Activated CD4-positive, alpha-beta T cell treated with anti-CD3 and anti-CD28 coated beads, Interleukin-2, amount 50 U/mL, for 48 hours (primary cell): ENCODE measurements around the gene NR3C2.

ENCODE experiments used
- DNase-seq, 2 experiments: peaks; one replicate each; pipeline ENCODE4 v3.0.0-alpha.2; 2020

NR3C2 gene

DNA sequence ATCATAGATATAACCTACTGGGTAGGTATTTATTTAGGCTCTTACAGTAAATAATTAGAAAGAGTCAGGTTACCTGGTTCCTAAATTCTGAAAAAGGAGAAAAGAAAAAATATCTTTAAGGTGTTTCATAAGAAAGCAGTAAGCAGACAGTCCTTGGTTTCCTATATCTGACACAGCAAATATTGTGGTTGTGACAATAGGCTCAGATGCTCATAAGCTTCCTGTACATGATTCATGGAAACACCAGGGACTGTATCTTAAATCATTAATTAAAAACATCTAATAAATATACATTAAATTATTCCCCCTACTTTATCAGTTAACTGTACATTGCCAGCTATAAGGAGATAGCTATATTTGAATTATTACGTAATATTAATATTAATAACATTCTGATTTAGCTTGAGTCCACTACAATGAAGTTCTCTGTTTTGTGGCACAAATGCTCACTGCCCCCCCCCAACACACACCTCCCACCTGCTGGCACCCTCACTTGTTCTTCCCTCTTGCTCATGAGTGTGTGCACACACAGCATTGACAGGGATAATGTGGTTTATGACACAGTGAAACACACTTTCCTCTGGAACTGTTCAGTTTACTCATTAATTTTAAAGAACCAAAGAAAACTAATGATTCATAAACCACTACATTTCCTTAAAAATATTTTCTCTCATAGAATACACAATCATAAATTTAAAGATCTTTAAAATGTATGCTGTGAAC is 187.4 kb downstream of the NR3C2 start:
- no peak for DNase-seq

- no peak for DNase-seq
Measured at GRCh38 chr4:148253768-148254167, 188.4 kb downstream of the NR3C2 start.

GRCh38 chr4:148248824-148249223 is 193.4 kb downstream of the NR3C2 start:
- no peak for DNase-seq

- no peak for DNase-seq
Measured at GRCh38 chr4:148245015-148245414, 197.2 kb downstream of the NR3C2 start.

- no peak for DNase-seq
Measured at GRCh38 chr4:148243837-148244236, 198.4 kb downstream of the NR3C2 start.

GRCh38 chr4:148240241-148240640 is 202.0 kb downstream of the NR3C2 start:
- no peak for DNase-seq

- no peak for DNase-seq
Measured at GRCh38 chr4:148239494-148239985, 202.7 kb downstream of the NR3C2 start.

- no peak for DNase-seq
Measured at GRCh38 chr4:148238811-148239493, 203.3 kb downstream of the NR3C2 start.

- no peak for DNase-seq
Measured at GRCh38 chr4:148238086-148238485, 204.1 kb downstream of the NR3C2 start.

DNA sequence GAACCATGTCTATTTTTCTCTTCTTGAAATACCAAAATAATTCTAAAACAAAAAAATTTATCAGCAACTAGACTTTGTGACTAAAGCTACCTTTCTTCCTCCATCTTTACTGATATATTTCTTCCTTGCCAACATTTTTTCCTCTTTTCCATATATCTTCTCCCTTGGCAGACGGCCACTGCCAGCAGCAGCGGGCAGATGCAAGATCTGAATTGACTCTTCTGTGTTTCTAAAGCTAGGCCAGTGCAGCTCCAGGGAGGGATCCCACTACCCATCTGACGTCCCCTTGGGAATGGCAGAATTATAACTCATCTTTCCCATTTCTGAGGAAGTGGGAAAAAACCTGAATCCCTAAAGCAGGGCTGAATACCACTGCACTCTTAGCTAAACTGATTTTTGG is 206.4 kb downstream of the NR3C2 start:
- no peak for DNase-seq

GRCh38 chr4:148229798-148230197 is 212.4 kb downstream of the NR3C2 start:
- no peak for DNase-seq

DNA sequence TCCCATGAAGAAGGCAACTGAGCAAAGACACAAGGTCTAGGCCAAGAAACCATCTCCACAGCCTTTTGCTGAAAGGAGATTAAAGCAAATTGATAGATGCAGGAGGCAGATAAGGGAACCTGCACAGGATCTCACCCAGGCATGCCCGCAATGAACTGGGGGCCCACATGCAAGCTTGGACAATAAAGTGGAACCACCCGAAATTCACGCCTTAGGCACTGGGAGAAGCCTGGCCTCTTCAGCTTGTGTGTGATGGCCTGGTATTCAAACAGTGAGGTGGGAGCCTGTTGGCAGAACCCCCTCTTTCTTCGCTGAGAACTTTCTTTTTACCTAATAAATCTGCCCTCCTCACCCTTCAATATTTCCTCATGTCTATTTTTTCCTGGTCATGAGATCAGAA is 213.2 kb downstream of the NR3C2 start:
- DNase-seq, result no peak

GRCh38 chr4:148227147-148227546 is 215.1 kb downstream of the NR3C2 start:
- DNase-seq, result no peak

- no peak for DNase-seq
Measured at GRCh38 chr4:148226341-148226740, 215.9 kb downstream of the NR3C2 start.

DNA sequence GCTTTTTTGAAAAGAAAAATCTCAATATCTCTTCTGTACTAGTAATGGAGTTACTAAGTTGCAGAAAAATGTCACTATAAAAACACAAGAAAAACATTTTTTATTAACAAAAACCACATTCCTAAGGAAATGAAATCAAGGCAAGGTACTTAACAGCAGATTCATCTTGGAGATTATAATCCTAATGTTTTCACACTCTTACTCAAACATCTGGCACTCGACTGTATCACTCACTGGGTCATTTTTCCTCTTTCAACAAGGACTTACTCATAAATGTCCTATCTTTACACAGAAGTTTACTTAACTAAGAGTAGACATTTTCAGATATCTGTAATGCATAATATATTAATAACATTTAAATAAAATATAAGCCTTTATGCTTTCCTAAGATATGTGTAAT is 216.6 kb downstream of the NR3C2 start:
- no peak for DNase-seq

- DNase-seq, result no peak
Measured at GRCh38 chr4:148224476-148224875, 217.7 kb downstream of the NR3C2 start.

GRCh38 chr4:148222991-148223660 is 219.1 kb downstream of the NR3C2 start:
- no peak for DNase-seq

GRCh38 chr4:148216866-148217814 is 225.1 kb downstream of the NR3C2 start:
- peak in 1 of 2 experiments; percentile 17 for DNase-seq

GRCh38 chr4:148216321-148216720 is 225.9 kb downstream of the NR3C2 start:
- DNase-seq, result no peak

- no peak for DNase-seq
Measured at GRCh38 chr4:148215202-148215601, 227.0 kb downstream of the NR3C2 start.

- DNase-seq, result no peak
Measured at GRCh38 chr4:148214529-148215166, 227.6 kb downstream of the NR3C2 start.

DNA sequence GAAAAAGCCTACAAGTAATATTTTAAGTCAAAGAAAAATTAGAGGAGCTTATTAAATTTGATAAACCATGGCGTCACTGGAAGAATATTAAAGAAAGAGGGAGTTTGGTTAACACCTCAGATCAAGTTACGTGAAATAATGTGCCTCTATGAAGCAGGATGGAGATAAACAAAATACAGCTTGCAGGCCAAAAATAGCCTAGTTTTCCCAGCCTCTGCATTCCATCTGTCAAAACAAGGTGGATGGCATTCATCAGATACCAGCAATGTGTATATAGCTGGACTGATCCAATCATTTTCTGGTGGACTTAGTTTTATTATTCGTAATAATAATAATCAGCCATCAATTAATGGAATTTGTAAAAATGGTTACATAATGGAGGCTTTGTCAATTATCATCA is 230.7 kb downstream of the NR3C2 start:
- no peak for DNase-seq
